GM21360 (cell line): ENCODE data around the gene SPOCK2.

Experiments
- ATAC-seq: cut with Tn5 transposase; IDR thresholded peaks from one replicate; pipeline ENCODE4 v1.9.1; 2021; ENCODE audit warnings: mild to moderate bottlenecking, moderate library complexity; ENCODE audit not compliant: unreplicated experiment

The SPOCK2 gene

GRCh38 chr10:72058989-72059842, 29.1 kb downstream of the SPOCK2 start:
- no peak for ATAC-seq

DNA sequence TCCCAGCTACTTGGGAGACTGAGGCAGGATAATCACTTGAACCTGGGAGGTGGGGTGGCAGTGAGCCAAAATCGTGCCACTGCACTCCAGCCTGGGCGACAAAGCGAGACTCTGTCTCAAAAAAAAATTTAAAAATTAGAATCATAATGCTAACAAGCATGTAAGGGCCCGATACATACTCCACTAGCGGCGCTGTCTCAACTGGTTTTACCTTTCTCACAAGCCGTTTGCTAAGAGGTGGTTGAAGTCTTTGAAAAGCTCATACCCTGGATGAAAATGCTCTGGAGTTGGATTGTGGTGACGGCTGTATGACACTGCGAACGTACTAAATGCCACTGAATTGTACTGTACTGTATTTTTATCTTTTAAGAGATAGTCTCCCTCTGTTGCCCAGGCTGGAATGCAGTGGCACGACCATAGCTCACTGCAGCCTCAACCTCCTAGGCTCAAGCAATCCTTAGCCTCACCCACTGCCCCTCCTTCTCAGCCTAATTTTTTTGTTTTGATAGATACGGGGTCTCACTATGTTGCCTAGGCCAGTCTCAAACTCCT, 29.9 kb downstream of the SPOCK2 start:
- no peak for ATAC-seq

- no peak for ATAC-seq
Observed at GRCh38 chr10:72056932-72057751, 31.2 kb downstream of the SPOCK2 start.

- no peak for ATAC-seq
Observed at GRCh38 chr10:72056113-72056512, 32.2 kb downstream of the SPOCK2 start.

GRCh38 chr10:72053690-72054089, 34.7 kb downstream of the SPOCK2 start:
- ATAC-seq: no peak

DNA sequence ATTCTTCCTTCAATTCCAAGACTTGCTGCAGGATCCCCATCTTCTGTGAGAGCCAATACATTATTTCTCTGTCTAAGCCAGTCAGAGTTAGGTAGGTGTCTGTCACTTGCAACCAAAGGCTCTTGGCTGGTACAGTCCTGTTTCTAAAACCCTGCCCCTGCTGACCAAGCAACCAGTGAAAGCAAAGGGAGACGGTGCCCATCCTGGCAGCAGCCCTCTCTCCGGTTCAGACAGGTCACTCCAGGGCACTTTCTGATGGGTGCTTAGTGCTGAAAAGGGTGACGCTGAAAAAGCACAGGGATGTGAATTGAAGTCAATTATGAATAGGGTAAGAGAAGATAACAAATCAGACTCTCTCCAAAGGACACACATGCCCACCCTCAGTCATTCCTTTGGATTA, 37.5 kb downstream of the SPOCK2 start:
- no peak for ATAC-seq

DNA sequence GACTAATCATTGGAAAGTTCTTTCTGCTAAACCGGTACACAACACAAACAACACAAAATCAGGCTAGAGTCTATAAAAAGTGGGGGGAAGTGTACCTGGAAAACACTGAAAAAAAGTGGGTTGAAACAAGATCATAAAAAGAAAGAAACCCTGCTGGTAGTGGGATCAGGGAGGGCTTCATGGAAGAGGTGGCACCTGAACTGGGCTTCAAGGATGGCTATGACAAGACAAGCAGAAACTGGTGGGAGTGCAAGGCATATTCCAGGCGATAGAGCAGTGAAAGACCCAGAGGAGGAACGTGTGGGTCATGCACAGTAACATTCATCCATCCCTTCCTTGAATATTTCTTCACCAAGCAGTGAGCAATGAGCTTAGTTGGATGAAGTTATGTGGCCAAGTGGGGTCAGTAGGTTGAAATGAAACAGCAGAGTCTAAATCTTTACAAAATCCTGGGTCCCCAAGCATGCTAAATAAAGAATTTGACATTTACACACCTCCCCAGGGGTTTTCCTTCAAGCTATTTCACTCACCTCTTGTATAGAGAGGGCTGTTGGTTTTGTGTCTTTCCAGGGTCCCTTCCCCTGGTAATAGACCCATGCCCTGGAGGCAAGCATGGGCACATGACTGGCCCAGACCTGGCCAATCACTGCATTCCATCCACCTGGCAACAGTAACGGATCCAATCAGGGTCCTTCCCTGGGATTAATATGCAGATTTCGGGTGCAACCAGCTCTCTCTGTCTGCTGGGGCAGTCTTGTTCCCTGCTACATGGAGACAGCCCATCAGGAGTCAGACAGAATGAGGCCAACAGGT, 38.2 kb downstream of the SPOCK2 start:
- no peak for ATAC-seq

GRCh38 chr10:72049472-72049871, 38.9 kb downstream of the SPOCK2 start:
- ATAC-seq: no peak

GRCh38 chr10:72048450-72049124, 39.8 kb downstream of the SPOCK2 start:
- peak; percentile 64 for ATAC-seq

DNA sequence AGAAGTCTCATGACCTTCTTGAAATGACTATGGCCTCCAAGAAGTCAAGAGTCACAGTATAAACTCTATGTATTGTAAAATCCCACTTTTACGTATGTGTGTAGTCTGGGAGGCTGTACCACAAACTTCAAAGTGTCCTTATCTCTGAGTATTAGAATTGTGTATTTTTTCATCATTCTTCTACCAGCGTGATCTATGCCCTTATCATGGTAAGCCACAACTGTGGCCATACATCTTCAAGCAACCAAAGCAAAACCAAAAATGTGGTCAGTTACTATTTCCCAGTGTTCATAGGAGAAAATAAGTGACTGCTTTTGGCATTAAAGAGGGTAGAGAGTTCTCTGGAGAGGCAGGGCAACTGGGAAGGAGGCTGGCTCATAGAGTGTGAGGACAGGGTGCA, 42.8 kb downstream of the SPOCK2 start:
- no peak for ATAC-seq

DNA sequence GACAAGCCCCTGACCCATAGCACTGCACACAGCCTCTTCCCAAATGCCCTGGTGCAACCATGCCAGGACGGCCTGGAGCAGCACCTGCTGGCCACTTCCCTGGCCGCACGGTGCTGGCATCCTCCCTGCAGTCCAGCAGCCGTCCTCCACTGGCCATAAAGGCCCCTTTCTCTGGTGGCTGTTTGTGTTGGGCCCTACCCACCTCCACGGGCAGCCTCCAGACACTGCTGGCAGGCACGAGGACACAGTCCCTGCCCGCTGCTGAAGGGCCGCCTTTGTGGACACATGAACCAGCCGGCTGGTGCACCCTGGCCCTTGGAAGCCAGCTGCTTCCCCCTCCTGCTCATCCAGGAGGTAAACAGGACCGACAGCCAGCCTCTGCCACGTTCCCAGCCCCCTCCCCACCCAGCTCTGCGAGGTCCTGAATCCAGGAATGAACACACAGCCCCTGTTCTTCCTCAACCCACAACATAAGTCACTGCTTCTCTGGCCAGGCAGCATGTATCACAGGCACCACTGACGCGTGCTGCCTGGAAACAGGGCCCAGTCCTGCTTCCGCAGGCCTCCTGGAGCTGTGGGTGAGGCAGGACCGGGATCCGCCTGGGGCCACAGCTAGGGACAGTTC, 43.8 kb downstream of the SPOCK2 start:
- ATAC-seq: no peak

DNA sequence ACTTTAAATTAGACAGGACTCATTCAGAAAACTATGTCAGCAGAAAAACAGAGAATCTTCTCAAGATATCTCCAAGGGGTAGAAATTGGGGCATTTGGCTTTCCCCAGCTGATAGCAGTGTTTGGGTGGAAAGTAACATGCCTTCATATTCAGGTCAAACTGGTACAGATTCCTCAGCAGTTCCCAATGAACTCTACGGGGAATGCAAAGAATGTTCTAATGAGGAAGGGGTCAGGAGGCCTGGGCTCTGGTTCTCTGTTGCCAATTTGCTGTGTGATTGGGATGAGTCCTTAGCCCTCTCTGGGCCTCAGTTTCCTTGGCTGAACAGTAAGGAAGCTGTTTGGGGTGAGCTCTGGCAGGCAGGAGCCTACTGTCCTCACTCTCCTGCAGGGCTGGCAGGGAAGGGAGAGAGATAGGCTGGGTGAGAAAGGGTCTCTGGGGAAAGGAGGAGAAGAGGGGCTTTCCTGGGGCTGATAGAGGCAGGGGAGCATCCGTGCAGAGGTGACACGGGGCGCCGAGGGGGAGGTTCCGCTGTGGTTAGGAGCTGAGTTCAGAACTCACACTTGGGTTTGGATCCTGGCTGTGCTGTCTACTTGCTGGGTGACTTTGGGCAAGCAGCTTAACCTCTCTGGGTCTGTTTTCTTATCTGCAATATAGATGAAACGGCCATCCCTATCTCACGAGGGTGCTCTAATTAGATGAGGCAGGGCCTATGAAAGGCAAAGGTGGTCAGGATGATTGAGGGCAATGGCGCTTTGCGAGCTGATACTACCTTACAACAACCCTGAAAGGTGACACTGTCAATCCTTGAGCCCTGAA, 45.1 kb downstream of the SPOCK2 start:
- ATAC-seq: no peak

DNA sequence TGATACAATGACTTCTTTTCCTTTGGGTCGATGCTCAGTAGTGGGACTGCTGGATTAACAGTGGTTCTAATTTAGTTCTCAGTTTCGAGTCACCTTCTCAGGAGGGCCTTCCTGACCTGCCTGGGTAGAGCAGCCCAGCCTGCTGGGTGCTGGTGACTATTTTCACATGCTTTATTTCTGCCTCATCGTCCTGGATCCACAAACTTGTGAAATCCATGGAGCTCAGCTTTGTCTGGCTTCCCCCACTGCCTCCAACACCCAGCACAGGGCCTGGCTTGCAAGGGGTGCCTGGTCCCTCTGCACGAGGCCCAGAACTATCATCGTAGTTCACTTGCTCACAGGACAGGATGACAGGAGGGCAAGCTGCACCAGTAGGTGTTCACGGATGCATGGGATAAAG, 46.9 kb downstream of the SPOCK2 start:
- no peak for ATAC-seq

- ATAC-seq: no peak
Observed at GRCh38 chr10:72039377-72039776, 49.0 kb downstream of the SPOCK2 start.

- ATAC-seq: no peak
Observed at GRCh38 chr10:72038458-72039001, 49.8 kb downstream of the SPOCK2 start.

DNA sequence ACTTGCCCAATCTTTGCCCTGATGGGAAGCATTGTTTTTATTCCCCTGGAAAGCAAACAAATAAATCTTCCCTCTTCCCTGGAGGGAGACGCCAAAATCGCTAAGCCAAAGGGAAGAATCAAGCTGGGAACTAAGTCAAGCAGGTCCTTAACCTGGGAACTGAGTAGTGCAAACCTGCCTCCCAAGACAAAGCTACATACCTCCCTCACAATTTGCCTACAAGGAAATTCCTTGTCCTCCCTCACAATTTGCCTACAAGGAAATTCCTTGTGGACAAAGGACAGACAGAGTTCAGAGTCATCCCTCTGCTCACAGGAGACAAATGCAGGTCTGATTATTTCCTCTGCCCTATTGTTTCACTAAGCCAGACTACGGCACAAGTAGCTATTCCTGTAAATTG, 50.5 kb downstream of the SPOCK2 start:
- no peak for ATAC-seq

DNA sequence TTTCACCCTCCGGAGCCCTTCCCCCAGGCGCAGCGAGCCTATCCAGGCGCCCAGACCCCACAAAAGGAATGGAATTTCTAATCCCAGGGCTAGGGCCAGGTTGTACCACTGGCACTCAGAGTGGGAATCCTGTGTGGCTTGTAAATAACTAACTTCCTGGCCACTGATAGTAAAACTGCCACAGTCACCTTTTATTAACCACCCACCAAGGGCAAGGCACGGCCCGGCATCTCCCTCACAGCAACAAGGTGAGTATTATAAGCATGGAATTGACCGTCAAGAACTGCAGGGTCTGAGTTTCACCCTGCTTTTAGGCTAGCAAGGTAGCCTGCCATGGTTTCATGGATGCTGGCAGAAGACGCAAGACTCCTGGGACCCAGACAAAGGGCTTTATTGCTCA, 51.1 kb downstream of the SPOCK2 start:
- ATAC-seq: no peak

- no peak for ATAC-seq
Observed at GRCh38 chr10:72035252-72035887, 53.0 kb downstream of the SPOCK2 start.
